Measurements from ENCODE around the gene ABCA9. TPM values are rescaled to one million over a fixed set of nuclear protein-coding genes. Genes with fewer than 3 reads are reported as not detected.

ABCA9 gene
- total RNA-seq, 2 donors from 2014 or later: 8.8 to 30.7 TPM

DNA sequence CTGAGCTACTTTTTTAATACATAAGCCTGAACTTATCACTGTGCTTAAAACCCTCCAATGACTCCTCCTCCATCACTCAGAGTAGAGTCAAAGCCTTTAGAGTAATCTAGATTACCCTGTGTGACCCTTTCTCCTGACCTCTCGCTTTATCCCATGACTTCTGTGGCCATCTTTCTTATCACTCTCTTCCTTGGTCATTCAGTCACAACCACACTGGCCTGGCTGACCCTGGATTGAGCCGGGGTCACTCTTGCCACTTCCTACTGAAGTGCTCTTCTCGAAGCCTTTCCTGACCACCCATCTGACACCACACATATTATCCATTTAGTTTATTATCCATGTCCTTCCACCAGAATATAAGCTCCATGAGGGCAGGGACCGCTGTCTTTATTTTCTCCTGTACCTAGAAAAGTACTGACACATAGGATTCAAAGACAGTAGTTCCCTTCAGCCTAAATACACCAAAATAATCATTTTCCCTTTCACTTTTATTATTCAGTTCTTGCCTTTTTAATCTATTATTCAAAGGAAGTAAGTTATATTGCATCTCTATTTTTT, 28.0 kb upstream of the ABCA9 start:
- ATAC-seq: no peak
- TF ChIP-seq, protein P1, sequence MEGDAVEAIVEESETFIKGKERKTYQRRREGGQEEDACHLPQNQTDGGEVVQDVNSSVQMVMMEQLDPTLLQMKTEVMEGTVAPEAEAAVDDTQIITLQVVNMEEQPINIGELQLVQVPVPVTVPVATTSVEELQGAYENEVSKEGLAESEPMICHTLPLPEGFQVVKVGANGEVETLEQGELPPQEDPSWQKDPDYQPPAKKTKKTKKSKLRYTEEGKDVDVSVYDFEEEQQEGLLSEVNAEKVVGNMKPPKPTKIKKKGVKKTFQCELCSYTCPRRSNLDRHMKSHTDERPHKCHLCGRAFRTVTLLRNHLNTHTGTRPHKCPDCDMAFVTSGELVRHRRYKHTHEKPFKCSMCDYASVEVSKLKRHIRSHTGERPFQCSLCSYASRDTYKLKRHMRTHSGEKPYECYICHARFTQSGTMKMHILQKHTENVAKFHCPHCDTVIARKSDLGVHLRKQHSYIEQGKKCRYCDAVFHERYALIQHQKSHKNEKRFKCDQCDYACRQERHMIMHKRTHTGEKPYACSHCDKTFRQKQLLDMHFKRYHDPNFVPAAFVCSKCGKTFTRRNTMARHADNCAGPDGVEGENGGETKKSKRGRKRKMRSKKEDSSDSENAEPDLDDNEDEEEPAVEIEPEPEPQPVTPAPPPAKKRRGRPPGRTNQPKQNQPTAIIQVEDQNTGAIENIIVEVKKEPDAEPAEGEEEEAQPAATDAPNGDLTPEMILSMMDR (IDR thresholded peaks at IDR 0.05): no peak
- TF ChIP-seq POLR2A (IDR thresholded peaks at IDR 0.05): no peak
- Histone ChIP-seq H3K4me3 (no peak overlapping the region), H3K27me3 (no peaks in the 10 kb centered on the region), H3K27ac (no peak overlapping the region), H3K9me3 (no peaks in the 10 kb centered on the region), H3K36me3 (replicated peaks in 1 of 2; ENCODE audit: insufficient read depth in 1 of 2, low read depth in 2 of 2) (no peaks in the 10 kb centered on the region), H3K4me1 (peaks cover 9% of the 10 kb centered on the region)
- DNase-seq: no peak
- intact Hi-C loops (cut with DNase I): no loop called here
- 81 to 95% methylated on average over 4 of the region's 4 CpGs for WGBS, 2 donors

DNA sequence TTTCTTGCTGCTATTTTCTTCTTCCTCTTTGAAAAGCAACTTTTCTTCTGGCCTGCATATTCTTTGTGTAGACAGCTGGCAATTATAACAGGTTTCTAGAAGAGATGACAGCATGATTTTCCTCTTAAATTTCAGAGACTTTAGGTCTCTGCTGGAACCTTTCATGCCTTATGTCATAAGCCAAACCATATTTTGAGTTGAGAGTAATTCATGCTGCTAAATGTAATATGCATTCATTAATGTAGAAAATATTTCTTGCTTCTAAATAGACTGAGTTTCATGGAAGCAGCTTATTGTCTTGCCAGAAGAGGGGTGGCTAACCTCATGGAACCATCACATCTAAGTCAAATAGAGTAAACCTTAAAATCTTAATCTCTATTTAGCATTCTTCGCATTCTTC, 25.9 kb upstream of the ABCA9 start:
- ATAC-seq (no peak), DNase-seq (no peak)
- Histone ChIP-seq H3K36me3 (replicated peaks in 1 of 2; ENCODE audit: insufficient read depth in 1 of 2, low read depth in 2 of 2) (peaks cover 0 to 7% of the 10 kb centered on the region in 2 donors), H3K27me3 (no peaks in the 10 kb centered on the region), H3K27ac (no peak overlapping the region), H3K9me3 (no peaks in the 10 kb centered on the region), H3K4me1 (no peaks in the 10 kb centered on the region), H3K4me3 (no peak overlapping the region)
- TF ChIP-seq, protein P1 (IDR thresholded peaks at IDR 0.05): no peak
- TF ChIP-seq POLR2A (IDR thresholded peaks at IDR 0.05): no peak
- intact Hi-C loops (cut with DNase I): no loop called here
- WGBS, 2 donors: 93 to 97% methylated on average over 1 of the region's 1 CpG

- intact Hi-C loops (cut with DNase I): no loop called here
- no peak overlapping the region for H3K4me3 ChIP-seq
- H3K4me1 ChIP-seq: no peaks in the 10 kb centered on the region
- H3K9me3 ChIP-seq: no peaks in the 10 kb centered on the region
- TF ChIP-seq, protein P1 (IDR thresholded peaks at IDR 0.05): peak in 6 of 7 experiments; percentile 24 to 47 (median 32)
- TF ChIP-seq POLR2A (IDR thresholded peaks at IDR 0.05): no peak
- DNase-seq (peak; percentile 25 to 32 (median 25)), ATAC-seq (no peak)
- H3K36me3 ChIP-seq (replicated peaks in 1 of 2; ENCODE audit: insufficient read depth in 1 of 2, low read depth in 2 of 2): peaks cover 0 to 7% of the 10 kb centered on the region in 2 donors
- WGBS, 2 donors: 70 to 83% methylated on average over 13 of the region's 13 CpGs
- H3K27me3 ChIP-seq: no peaks in the 10 kb centered on the region
- no peak overlapping the region for H3K27ac ChIP-seq
Measured at GRCh38 chr17:69084911-69085310, 24.2 kb upstream of the ABCA9 start.

- Histone ChIP-seq H3K27ac (no peak overlapping the region), H3K36me3 (replicated peaks in 1 of 2; ENCODE audit: insufficient read depth in 1 of 2, low read depth in 2 of 2) (peaks cover 0 to 7% of the 10 kb centered on the region in 2 donors)
- WGBS, 2 donors: 98 to 100% methylated on average over 2 of the region's 2 CpGs
Measured at GRCh38 chr17:69082696-69083095, 22.0 kb upstream of the ABCA9 start.

More at GRCh38 chr17:69082696-69083095, 22.0 kb upstream of the ABCA9 start:
- H3K4me1 ChIP-seq: no peaks in the 10 kb centered on the region
- no peak for ATAC-seq
- TF ChIP-seq, protein P1 (IDR thresholded peaks at IDR 0.05): no peak
- no peak for TF ChIP-seq POLR2A (IDR thresholded peaks at IDR 0.05)
- no peaks in the 10 kb centered on the region for H3K9me3 ChIP-seq
- intact Hi-C loops (cut with DNase I): no loop called here
- no peak overlapping the region for H3K4me3 ChIP-seq
- no peak for DNase-seq
- no peaks in the 10 kb centered on the region for H3K27me3 ChIP-seq

Data from body of pancreas (tissue), 4 donors.